Stimulated activated CD8-positive, alpha-beta memory T cell treated with anti-CD3 and anti-CD28 coated beads, Interleukin-7, amount 100 ng/mL, for 48 hours (primary cell): ENCODE results near the gene TCF7.

Source experiments
- DNase-seq, 2 donors: peaks; one replicate each; pipeline ENCODE4 v3.0.0-alpha.2; 2020; ENCODE audit warnings: low read depth in 1 of 2; ENCODE audit errors: extremely low read depth in 1 of 2

The TCF7 gene

DNA sequence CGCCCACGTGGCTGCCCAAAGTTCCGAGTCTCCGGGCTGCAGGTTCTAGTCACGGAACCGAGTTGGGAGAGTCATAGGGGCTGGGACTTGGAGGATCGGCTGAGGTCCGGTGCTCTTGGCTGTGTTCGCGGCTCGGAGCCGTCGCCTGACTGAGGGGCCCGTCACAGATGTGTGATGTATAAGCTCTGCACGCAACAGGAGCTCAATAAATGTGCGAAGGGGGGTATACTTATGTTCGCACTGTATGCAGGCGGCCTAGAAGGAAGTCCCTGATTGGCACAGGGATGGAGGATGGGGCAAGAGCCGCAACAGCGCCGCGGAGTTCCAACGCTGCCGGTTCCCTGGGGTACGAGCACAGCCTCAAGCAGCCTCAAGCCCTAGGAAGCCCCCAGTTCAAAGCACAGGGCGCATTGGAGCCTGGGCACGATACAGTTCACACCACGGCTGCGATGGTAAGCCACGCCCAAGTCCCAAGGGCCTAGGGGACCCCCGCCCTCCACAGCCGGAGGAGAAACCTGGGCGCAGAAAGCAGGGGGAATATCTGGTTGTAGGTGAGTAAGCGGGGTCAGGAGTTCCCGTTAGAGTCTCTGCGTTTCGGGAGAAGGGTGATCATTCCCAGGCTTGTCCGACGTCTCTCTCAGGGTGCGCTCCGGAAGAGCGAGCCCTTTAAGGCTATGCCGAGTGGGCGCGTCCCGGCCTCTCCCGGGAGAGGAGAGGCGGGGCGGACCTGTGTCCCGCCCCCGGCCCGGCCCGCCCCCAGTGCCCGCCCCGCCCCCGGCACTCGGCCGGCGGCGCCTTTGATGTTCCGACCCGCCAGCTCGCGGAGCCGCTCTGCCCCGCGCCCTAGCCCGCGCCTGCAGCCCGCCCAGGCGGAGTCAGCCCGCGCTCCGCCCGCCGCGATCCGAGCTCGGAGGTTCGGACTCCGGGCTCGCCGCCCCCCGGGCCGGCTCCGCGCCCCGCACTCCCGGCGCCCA is at the start of gene TCF7:
Gene TCF7, plus strand, starts transcription at position 780 of the 974 bp plus-strand sequence. CDS start 226 bp downstream, outside the sequence.
- peak in 1 of 2 donors; percentile 60 for DNase-seq

GRCh38 chr5:134069553-134069952 is 44.9 kb upstream of the TCF7 start:
- no peak for DNase-seq

DNA sequence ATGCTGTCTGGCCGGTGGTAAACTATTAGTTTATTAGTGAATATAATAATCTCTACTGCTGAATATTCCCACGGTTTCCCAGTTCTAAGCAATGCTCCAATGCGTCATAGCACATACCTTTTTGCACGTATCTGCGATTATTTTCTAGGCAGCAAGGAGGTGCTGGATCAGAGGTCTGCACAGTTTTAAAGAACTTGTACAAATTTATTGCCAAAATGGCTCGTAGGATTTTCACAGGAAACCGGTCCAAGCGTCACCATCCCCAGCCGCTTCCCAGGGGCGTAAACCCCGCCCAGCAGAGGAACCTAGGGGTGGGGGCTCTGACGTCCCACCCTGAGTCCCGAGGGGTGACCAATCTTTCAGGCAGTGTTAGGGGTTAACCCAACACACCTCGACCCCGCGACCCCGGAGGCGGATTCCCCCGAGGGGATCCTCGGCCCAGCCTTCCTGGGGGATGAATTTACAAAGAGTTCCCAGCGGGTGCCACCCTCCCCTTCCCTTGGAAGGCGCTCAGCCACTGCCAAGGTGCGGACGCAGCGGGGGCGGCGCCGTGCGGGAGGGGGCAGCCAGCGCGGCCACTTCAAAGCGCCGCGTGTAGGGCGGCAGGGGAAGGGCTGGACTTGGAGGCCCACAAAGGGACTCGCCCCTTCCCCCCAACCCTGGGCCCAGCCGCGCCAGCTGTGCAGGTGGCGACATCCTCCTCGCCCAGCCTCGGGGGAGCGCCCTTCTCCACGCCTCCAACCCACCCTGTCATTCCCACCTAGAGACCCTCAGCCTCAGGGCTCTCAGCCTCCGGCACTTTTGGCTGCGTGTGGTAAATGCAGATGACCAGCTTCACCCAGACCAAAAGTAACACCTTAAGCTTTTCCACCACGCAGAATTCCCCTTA is 43.5 kb upstream of the TCF7 start:
- peak; percentile 32 to 34 for DNase-seq

- no peak for DNase-seq
These were observed 42.8 kb upstream of the TCF7 start for GRCh38 chr5:134071614-134072207.

- DNase-seq: no peak
These were observed 41.8 kb upstream of the TCF7 start for GRCh38 chr5:134072471-134073210.

DNA sequence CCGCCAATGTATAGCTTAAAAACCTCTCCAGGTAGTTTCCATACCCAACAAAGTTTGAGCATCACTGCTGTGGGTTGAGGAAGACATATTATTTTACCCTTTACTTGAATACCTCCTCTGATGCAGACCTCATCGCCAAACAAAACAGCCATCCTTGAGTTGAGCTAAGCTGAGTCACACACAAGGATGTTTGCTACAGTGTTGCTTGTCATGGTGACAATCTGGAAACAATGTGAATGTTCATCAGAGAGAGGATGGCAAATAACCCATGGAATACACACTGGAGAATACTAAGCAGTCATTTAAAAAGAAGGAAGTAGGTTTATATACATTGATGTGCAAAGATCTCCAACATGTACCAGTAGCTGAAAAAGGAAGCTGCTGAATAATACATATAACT is 41.1 kb upstream of the TCF7 start:
- no peak for DNase-seq

DNA sequence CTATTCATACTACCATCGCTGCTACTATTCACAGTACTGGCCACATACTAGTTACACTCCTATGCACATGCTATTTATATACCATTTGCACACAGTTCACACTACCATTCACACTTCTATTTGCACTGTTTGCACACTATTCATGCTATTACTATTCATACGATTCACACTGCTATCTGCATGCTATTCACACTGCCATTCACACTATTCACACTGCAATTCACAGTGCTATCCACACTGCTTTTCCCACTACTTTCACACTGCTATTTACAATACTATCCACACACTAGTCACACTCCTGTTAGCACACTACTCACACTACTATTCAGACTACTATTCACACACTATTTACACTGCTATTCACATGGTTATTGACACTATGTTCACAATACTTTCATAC is 39.4 kb upstream of the TCF7 start:
- DNase-seq: no peak

GRCh38 chr5:134077926-134078580 is 36.4 kb upstream of the TCF7 start:
- no peak for DNase-seq

- peak in 1 of 2 donors; percentile 82 for DNase-seq
These were observed 34.5 kb upstream of the TCF7 start for GRCh38 chr5:134079748-134080581.

DNA sequence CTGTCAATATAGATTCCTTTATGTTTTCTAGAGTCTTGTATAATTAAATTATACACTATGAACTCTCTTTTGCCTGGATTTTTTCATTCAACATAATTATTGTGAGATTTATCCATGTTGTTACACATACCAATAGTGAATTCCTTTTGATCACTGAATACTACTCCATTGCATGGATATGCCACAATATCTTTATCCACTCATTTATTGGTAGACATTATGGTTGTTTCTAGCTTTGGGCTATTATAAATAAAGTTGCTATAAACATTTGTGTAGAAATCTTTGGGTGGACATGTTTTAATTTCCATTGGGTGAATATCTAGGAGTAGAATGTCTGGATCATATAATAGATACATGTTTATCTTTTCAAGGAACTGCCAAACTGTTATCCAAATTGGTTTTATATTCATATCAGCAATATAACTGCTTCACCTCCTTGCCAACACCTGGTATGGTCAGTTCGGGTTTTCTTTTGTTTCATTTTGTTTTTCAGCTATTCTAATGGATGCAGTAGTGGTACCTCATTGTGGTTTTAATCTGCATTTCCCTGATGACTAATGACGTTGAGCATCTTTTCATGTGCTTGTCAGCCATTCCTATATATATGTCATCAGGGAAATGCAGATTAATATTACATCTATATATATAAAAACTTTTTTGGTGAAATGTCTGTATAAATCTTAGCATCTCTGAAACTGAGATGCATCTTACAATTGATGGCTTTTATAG is 32.1 kb upstream of the TCF7 start:
- DNase-seq: no peak

- no peak for DNase-seq
These were observed 31.0 kb upstream of the TCF7 start for GRCh38 chr5:134083517-134083916.

GRCh38 chr5:134084022-134084565 is 30.4 kb upstream of the TCF7 start:
- DNase-seq: no peak

- no peak for DNase-seq
These were observed 29.9 kb upstream of the TCF7 start for GRCh38 chr5:134084570-134084969.

GRCh38 chr5:134085411-134085810 is 29.1 kb upstream of the TCF7 start:
- DNase-seq: no peak

DNA sequence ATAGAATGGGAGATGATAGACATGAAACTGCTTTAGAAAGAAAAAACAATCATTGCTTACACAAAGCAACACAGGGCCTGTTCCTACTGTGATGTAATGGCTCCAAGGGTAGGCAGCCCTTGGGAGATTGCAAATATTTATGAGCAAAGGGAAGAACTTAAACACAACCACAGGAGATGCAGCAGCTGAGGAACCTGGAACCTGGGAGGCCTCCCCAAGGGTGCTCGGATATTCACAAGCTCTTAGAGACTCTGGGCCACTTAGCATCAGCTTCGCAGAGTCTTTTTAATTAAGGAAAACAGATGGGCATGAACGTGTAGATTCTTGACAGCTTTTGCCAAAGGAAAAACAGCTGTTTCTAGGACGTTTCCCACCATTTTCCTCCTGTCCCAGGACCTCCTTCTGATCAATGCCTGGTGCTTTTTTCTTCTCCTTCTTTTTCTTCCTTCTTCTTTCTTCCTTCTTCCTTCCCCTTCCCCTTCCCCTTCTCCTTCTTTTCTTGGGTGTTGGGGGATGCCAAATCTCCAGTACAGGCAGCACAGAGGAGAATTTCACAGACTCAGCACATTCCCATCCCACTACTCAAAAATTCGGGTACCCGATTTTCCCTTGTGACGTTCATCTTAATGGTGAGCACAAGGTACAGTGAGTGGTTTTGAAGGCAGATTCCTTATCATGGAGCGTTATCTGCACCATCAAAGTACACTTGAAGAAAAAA is 28.1 kb upstream of the TCF7 start:
- DNase-seq: no peak

- peak; percentile 59 to 81 for DNase-seq
These were observed 27.6 kb upstream of the TCF7 start for GRCh38 chr5:134086943-134087305.

DNA sequence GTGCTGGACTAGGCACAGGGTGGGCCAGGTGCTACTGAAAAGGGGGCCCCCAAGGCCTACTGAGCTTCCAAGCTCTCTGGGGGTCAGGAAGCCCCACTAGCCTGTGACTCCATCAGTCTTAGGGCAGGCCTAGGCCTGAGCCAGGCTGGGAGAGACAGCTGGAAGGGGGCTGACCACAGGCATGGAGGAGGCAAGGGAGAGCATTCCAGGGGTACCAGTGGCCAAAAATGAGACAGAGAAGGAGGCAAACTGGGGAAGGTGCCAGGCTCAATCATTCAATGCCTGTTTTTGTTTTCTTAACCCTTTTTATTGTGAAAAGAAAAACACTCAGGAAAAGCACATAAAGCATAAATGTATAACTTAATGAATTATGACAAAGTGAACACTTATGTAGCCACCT is 26.2 kb upstream of the TCF7 start:
- no peak for DNase-seq
